DMS153 treated with DMSO at 0.1 percent for 48 hours (cell line): ENCODE measurements around the gene SAV1.
A peak's percentile ranks its signal among the peaks of the same experiment; 100 is the strongest.
"Not testable (repeated sequence)": the region's sequence is repeated elsewhere in the genome, so short reads cannot be mapped to it uniquely, and the experiment has no call there.

Source experiments
- DNase-seq: peaks from one replicate; lab custom pipeline; 2025; ENCODE audit not compliant: unreplicated experiment; lab: John Stamatoyannopoulos, UW

The SAV1 gene

DNA sequence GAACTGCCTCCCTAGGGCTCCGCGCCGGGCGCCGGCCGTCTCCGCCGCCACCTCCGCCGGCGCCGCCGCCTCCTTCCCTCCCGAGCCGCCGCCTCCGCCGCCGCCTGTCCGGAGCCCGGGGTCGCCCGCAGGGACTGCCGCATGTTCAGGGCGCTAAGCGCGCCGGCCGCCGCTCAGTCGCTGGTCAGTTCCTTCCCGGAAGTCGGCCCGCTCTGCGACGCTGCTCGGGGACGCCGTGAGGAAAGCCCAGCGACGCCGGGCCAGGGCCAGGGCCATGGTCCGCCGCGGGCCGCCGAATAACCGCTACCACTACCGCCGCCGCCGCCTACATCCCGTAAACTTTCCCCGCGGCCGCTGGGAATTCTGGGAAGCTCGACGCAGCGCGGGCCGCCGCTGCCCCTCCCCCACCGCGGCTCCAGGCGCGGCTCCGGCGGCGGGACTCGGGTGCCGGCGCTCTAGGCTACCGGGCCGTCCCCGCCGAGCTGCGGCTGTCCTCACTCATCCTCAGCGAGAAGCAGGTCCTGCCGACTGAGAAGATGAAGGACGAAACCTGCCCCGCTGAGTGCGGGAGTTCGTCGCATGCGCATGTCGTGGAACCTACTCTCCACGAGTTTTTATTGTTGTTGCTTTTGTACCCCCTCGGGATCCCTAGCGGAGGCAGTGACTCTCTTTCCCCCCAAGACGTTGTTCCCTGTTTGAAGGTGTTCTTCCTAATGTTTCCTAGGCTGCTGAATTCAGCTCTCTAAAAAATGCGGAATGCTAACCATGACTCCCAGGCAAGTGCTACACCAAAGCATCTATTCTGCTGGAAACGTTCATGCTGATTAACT is at the start of gene SAV1:
Gene SAV1, minus strand, starts transcription at position 311 of the 830 bp plus-strand sequence. CDS start 339 bp downstream, outside the sequence.
- DNase-seq: peak; percentile 61

DNA sequence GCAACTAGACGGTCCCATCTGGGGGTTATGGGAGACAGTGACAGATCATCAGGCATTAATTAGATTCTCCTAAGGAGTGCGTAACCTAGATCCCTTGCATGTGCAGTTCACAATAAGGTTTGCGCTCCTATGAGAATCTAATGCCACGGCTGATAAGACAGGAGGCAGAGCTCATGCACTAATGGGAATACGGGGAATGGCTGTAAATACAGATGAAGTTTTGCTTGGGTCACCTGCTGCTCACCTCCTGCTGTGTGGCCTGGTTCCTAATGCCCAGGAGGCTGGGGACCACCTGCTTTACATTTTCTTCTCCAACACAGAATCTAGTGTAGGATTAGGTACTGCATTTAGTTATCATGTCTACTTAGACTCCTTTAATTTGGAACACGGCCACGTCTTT is 49.7 kb upstream of the SAV1 start:
- no peak for DNase-seq

DNA sequence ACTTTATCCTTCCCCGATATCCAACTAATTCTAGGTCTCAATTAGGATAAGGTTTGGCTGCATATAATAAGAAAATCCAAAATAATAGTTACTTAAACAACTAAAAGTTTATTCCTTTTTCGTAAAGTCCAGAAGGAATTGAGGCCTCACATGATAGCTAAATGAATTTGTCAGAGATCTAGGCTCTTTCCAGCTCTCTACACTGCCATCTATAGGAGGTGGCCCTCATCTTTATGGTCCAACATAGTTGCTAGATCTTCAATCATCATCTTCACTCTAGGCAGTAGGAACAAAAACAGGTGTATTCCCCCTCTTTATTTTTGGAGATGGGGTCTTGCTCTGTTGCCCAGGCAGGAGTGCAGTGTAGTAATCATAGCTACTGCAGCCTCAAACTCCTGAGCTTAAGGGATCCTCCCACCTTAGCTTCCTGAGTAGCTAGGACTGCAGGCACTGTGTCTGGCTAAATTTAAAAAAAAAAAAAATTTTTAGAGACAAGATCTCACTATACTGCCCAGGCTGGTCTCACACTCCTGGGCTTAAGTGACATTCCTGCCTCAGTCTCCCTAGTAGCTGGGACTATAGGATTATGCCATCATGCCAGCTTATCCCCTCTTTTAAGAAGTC is 46.5 kb upstream of the SAV1 start:
- DNase-seq: no peak

DNA sequence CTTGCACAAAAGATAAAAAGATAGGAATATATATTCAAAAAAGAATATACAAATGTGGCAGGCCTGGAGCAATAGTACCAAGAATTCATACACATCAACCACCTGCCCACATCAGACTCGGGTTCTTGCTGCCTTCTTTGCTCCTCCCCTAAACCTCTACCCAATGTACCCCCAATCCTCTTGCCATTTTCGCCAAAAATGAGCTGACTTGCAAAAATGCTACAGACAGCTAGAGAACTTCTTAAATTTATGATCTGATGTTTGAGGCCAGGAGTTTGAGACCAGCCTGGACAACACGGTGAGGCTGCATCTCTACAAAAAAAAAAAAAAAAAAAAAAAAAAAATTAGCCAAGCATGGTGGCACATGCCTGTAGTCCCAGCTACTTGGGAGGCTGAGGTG is 42.9 kb upstream of the SAV1 start:
- no peak for DNase-seq

DNA sequence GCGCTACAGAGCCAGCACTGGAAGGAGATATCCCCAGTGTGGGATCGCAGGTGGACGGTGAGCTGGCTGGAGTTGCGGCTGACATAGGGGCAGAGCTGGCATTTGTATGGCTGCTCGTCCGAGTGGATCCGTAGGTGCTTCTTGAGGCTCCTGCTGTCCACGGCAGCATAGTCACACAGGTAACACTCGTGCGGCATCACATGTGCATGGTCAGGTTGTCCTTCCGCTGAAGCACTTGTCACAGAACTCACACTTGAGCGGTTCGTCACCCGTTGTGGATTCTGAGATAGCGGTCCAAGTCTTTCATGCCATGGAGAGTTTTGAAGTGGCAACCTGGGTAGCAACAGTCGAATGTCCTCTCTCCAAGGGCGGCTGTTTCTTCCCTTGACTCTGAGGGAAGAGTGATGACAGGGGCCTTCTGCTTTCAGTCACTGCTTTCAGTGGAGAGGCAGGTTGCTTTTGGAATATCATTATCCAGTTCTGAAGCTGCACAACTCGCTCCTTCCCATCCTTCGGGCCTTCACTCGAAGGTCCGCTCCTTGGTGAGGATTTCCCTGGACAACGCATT is 37.0 kb upstream of the SAV1 start:
- no peak for DNase-seq

DNA sequence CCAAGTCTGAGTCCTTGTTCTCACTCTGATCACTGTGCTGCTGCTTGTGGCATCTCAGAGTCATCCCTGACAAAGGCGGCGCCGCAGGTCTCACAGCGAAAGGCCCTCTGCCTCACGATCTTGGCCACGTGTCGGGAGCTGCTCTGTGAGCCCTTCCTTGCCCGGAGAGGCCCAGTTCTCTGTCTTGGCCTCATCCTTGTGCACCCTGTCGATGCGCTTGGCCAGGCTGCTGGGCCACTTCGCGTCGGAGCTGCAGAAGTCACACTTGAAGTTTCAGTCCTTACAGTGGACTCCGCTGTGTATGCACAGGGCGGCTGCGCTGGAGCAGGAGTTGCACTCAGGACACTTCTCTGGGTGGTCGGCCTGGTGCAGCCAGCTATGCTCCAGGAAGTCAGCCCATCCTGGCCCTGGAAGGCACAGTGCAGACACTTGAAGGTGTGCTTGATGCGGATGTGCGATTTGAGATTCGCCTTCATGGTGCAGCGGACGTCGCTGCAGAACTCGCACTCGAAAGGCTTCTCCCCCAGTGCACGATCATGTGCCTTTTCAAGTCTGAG is 36.4 kb upstream of the SAV1 start:
- DNase-seq: no peak

DNA sequence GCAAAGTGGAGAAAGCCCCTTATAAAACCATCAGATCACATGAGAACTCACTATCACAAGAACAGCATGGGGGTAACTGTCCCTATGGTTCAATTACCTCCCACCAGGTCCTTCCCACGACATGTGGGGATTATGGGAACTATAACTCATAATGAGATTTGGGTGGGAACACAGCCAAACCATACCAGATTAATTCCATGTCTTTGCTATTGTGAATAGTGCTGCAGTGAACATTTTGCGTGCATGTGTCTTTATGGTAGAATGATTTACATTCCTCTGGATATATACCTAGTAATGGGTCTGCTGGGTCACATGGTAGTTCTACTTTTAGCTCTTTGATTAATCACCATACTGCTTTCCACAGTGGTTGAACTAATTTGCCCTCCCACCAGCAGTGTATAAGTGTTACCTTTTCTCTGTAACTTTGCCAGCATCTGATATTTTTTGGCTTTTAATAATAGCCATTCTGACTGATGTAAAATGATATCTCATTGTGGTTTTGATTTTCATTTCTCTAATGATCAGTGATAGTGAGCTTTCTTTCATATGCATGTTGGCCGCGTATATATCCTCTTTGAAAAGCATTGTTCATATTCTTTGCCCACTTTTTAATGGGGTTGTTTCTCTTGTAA is 29.7 kb upstream of the SAV1 start:
- no peak for DNase-seq

DNA sequence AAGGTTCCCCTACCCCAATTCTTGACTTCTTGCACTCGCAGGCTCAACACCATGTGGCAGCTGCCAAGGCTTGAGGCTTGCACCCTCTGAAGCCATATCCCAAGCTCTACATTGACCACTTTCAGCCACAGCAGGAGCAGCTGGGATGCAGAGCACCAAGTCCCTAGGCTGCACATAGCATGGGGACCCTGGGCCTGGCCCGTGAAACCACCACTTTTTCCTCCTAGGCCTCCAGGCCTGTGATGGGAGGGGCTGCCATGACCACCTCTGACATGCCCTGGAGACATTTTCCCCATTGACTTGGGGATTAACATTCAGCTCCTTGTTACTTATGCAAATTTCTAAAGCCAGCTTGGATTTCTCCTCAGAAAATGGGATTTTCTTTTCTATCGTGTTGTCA is 26.2 kb upstream of the SAV1 start:
- DNase-seq: not testable (repeated sequence)

DNA sequence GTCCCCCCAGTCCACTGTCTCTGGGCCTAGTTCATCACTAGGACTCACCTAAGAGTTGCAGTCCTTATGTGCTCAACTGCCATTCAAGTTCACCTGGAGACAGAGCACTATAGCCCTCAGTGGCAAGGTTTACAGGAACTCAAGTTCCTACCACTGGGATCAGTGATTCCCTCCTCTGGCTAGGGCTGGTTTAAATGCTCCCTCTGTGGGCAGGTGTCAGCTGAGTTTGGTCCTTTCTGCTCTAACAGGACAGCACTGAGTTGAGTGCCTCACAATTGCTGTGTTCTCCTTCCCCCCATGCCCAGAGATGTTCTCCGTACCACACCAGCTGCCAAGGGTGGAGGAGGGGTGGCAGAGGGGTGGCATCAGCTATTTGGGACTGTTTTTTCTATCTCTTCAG is 20.8 kb upstream of the SAV1 start:
- DNase-seq: no peak

DNA sequence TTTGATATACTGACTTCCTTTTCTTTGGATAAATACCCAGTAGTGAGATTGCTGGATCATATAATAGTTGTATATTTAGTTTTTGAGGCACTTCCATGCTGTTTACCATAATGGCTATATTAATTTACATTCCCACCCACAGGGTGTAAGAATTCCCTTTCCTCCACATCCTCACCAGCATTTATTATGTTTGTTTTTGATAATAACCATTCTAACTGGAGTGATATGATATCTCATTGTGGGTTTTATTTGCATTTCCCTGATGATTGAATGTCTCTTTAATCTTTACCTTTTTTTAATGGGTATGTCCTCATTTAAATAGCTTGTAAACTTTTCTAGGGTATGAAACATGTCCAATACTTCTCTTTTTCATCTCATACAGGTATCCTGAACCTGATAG is 11.6 kb upstream of the SAV1 start:
- DNase-seq: no peak

DNA sequence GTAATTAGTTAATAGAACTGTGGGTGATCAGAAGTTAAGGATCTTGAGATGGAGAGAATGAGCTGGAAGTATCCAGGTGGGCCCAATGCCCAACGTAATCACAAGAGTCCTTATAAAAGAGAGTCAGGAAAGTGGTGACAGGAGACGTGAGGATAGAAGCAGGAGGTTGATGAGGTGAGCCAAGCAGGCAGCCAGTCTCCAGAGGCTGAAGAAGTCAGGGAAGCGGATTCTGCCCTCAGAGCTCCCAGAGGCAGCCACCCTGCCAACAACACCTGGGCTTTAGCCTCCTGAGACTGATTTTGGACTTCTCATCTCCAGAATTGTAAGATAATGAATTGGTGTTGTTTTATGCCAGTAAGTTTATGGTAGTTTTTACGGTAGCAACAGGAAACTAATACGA is 10.1 kb upstream of the SAV1 start:
- no peak for DNase-seq

DNA sequence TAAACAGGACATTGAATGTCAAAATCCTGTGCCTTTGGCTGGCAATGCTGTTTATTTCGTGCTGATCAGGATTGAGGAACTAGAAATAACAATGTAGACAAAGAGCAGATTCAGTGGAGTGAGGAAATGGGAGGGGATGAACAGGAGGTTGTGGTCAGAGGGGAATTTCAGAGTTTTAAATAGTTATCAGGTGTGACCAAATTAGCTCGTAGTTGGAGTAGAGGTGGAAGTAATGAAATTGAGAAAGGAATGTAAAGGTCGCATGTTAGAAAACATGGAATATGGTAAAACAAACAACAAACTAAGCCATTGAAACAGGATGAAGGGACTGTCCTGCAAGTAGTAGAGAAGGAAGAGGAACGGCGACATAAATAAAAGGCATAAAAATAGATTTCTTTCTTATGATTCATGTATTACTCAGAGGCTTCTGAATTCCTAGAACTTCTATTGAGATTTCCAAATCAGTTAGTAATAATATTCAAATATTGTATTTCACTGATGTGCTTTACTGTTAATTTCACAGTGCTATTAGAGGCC is 9.5 kb upstream of the SAV1 start:
- DNase-seq: no peak

DNA sequence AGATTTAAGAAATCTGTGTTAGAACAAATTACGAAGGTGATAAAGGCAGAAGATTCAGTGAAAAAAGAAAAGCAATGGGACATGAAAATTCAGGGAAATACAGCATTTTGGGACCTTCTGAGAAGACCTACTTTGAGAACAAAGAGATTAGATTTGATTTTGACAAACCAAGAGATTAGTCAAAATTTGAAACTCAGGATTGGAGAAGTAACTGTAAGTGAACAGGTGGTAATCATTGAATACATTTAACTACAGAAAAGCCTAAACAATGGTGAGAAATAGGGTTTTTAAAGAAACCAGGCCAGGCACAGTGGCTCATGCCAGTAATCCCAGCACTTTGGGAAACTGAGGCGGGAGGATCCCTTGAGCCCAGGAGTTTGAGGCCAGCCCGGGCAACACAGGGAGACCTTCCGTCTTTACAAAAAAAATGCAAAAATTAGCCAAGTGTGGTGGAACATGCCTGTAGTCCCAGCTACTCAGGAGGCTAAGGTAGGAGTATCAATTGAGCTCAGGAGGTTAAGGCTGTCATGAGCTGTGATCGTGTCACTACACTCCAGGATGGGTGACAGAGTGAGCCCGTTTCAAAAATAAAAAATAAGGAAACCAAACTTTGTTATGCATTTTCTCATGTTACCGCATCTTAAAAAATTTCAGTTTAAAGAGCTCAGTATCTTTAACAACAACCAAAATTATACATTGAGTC is 8.9 kb upstream of the SAV1 start:
- DNase-seq: no peak

DNA sequence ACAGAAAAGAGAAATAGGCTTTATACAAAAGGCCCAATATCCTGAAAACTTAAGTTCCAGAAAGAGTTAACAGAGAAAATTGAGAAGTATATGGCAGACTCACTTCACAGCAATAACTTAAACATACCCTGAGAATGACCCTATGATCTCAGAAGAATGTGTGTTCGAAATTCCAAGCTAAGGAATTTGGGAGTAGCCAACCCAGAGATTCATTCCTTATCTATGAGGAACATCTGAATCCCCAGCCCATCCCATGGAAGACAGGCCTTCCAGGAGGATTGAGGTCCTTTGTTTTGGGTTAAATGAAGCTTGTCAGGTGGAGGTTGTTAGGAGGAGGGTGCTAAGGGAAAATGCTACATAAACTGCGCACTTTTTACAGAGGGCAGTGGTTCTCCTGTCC is 7.5 kb upstream of the SAV1 start:
- no peak for DNase-seq

DNA sequence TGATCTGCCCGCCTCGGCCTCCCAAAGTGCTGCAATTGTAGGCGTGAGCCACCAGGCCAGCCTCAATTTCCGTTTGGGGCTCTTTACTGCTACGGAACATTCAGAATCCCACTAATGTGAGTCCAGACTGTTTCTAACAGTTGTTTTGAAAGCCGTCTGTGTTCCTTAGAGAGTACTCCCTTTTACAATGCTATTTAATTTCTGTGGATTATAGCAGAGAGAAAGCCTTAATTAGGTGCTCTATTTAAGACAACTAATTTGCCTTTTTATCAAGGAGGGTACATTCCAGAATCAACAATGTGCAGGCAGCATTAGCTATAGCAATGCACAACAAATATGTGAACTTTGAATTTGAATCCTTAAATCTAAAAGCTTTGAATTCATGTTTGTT is 2.8 kb upstream of the SAV1 start:
- DNase-seq: no peak

DNA sequence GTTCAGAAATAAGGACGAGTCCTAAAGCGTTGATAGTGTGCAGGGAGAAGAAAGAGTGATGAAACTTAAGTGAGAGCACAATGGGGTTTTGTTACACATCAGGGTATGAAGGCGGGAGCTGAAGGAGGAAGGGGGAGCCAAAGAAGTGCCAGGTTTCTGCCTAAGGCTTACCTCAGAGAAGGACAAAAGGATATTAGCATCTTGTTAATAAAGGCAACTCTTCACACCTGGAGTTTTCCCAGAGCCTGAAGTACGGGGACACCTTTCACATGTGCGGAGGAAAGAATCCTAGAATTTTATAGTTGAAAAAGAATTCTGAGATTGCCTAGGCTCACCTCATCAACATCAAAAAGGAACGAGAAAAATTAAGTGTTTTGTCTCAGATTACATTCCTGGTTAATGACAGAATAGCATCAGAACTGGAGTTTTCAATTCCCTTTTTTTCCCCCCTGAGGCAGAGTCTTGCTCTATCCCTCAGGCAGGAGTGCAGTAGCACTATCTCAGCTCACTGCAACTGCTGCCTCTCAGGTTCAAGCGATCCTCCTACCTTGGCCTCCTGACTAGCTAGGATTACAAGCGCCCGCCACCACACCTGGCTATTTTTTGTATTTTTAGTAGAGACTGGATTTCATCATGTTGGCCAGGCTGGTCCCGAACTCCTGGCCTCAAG is 2.2 kb upstream of the SAV1 start:
- DNase-seq: no peak

DNA sequence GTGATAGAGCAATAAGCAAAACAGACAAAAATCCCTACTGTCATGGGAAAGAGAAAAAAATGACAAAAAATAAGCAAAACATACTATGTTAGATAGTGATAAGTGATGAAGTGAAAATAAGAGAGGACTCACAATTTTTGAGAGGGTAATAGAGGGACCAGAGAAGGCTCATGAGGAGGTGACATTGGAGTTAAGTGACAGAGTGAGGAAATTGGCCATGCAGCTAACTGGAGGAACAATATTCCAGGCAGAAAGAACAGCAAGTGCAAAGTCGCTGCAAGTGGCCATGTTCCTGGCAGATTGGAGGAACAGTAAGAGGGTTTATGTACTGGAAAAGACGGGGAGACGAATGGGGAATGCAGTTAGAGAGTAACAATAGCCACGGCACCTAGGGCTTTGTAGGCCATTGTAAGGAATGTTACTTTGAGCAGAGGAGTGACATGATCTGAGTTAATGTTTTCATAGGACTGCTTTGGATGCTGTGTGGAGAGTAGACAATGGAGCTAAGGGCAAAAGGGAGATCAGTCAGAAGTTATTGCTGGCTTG is 1.4 kb upstream of the SAV1 start:
- no peak for DNase-seq

DNA sequence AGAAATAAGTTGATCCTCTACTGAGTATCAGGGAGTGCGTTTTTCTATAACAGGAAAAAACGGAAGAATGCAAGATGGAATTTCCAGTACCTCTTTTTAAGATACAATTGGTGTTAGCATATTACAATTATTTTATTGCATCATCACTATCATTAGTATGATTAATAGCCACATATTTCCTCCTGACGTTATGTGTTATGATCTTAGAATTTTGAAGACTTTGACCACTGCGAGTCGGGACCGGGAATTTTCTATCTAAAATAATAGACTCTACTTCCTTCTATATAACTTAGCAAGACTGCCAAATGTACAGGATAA is 679 bp upstream of the SAV1 start:
- no peak for DNase-seq

DNA sequence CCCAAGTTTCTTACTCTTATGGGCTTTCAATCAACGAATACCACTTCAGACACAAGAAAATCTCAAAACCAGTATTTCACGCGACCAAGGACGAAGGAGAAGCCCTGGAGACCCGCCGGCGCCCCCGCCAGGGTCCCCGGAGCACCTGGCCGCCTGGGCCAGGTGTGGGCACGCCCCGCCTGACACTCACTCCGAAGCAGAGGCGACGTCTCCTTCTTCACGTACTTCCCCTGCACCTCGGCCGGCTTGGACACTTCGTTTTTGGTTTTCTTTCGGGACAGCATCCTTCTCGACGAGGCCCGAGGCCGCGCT is 466 bp downstream of the SAV1 start:
- DNase-seq: peak; percentile 11
